ENCODE data around the gene DPP6. TPM values are rescaled to one million over a fixed set of nuclear protein-coding genes. Genes with fewer than 3 reads are reported as not detected.

DPP6 gene
- total RNA-seq, 2 experiments from 2014 or later = not detected

DNA sequence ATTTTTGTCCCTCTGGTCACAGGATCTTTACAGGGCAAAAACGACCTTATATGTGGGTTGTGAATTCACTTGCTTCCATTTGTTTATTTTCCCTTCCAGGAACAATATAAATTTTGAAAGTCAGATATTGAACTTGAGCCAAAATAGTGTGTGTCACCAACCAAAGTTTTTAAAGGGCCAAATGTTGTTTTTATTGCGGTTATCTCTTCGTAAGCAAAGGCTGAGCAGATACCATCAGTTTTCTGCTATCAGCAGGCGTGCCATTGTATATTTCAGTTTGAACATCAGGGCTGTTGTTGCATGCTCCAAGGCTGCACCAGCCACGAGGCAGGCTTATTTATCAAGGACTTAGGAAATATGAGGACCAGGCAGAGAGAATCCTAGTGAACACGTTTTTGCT lies 790.4 kb downstream of the DPP6 start:
- TF ChIP-seq, protein P1, sequence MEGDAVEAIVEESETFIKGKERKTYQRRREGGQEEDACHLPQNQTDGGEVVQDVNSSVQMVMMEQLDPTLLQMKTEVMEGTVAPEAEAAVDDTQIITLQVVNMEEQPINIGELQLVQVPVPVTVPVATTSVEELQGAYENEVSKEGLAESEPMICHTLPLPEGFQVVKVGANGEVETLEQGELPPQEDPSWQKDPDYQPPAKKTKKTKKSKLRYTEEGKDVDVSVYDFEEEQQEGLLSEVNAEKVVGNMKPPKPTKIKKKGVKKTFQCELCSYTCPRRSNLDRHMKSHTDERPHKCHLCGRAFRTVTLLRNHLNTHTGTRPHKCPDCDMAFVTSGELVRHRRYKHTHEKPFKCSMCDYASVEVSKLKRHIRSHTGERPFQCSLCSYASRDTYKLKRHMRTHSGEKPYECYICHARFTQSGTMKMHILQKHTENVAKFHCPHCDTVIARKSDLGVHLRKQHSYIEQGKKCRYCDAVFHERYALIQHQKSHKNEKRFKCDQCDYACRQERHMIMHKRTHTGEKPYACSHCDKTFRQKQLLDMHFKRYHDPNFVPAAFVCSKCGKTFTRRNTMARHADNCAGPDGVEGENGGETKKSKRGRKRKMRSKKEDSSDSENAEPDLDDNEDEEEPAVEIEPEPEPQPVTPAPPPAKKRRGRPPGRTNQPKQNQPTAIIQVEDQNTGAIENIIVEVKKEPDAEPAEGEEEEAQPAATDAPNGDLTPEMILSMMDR (IDR thresholded peaks at IDR 0.05) = no peak
- ChIA-PET CTCF (no interaction called here), POLR2A (no interaction called here)
- ATAC-seq (ENCODE audit: poor library complexity) (no peak), DNase-seq (no peak)
- Mint-ChIP-seq H3K36me3 (ENCODE audit: low read depth) (no peaks in the 10 kb centered on the region), H3K9me3 (peaks cover under 1% of the 10 kb centered on the region), H3K4me3 (no peak overlapping the region), H3K27me3 (peaks cover 29% of the 10 kb centered on the region), H3K4me1 (ENCODE audit: low read depth) (no peaks in the 10 kb centered on the region), H3K27ac (no peak overlapping the region)
- intact Hi-C loops (cut with DNase I, micrococcal nuclease) = no loop called here
- H3K27ac ChIP-seq (ENCODE audit: low read depth in 1 of 2, low read length in 2 of 2) = no peak overlapping the region
- no peak overlapping the region for H3K4me3 ChIP-seq (ENCODE audit: low read length)
- H3K27me3 ChIP-seq (ENCODE audit: control insufficient read depth in 1 of 2, insufficient read depth in 2 of 2, low read length in 2 of 2) = peaks cover 0 to 16% of the 10 kb centered on the region in 2 experiments
- no peaks in the 10 kb centered on the region for H3K36me3 ChIP-seq (ENCODE audit: insufficient read depth, low read length)
- no peaks in the 10 kb centered on the region for H3K4me1 ChIP-seq (ENCODE audit: insufficient read depth, low read length)
- H3K9me3 ChIP-seq (ENCODE audit: control insufficient read depth in 1 of 2, insufficient read depth in 1 of 2, low read length in 2 of 2) = peaks cover 0 to 6% of the 10 kb centered on the region in 2 experiments

DNA sequence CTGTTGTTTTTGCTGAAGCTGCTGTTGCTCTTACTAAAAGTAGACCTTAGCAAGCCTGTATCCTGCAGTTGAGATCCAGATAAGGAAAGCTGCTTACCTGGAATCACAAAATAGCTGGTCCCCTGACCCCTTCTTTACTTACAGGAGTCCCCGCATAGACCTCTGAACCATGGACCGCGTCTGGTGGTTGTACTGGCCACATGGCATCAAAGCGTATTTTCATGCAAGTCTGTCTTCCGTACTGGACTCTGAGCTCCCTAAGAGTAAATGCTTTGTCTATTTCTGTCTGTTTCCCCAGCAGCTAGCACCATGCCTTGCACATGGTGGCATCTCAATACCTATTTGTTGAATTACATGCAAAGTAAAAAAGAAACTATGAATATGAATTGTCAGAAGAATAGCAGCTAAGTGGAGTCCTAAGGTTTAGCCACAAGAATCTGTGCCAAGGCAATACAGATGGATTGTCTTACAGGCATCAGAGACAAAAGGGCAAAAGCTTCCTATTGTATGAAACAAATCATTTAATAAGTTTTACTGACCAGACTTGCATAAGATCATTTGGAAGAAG lies 791.6 kb downstream of the DPP6 start:
- Histone ChIP-seq H3K36me3 (ENCODE audit: insufficient read depth, low read length) (no peaks in the 10 kb centered on the region), H3K4me1 (ENCODE audit: insufficient read depth, low read length) (no peaks in the 10 kb centered on the region), H3K4me3 (ENCODE audit: low read length) (no peak overlapping the region), H3K27ac (ENCODE audit: low read depth in 1 of 2, low read length in 2 of 2) (no peak overlapping the region), H3K27me3 (ENCODE audit: control insufficient read depth in 1 of 2, insufficient read depth in 2 of 2, low read length in 2 of 2) (peaks cover 0 to 16% of the 10 kb centered on the region in 2 experiments), H3K9me3 (ENCODE audit: control insufficient read depth in 1 of 2, insufficient read depth in 1 of 2, low read length in 2 of 2) (peaks cover 0 to 3% of the 10 kb centered on the region in 2 experiments)
- Mint-ChIP-seq H3K9me3 (peaks cover 5% of the 10 kb centered on the region), H3K27me3 (peaks cover 40% of the 10 kb centered on the region), H3K4me1 (ENCODE audit: low read depth) (no peaks in the 10 kb centered on the region), H3K36me3 (ENCODE audit: low read depth) (no peaks in the 10 kb centered on the region), H3K27ac (no peak overlapping the region), H3K4me3 (no peak overlapping the region)
- intact Hi-C loops (cut with DNase I, micrococcal nuclease) = no loop called here
- ATAC-seq (ENCODE audit: poor library complexity) (no peak), DNase-seq (no peak)
- ChIA-PET POLR2A (no interaction called here), CTCF (no interaction called here)
- TF ChIP-seq, protein P1 (IDR thresholded peaks at IDR 0.05) = no peak

DNA sequence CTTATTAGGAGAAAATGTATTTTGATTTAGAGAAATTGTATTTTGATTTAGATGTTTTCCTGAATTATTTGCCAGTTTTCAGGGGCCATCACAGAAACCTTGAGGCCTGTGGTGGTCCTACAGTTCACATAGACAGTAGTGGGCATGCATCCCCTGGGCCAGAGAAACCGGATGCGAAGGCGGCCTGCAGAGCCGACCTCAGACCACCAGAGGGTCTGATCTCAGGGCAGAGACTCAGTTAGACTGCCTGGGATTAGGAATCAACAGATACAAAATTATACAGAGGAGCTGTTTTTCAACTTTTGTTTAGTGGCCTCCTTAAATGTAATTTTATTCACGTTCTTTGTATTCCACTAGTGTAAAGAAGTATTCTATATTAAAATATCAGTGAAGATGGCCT lies 792.3 kb downstream of the DPP6 start:
- DNase-seq (no peak), ATAC-seq (ENCODE audit: poor library complexity) (no peak)
- H3K27ac Mint-ChIP-seq = no peak overlapping the region
- H3K4me3 Mint-ChIP-seq = no peak overlapping the region
- Histone ChIP-seq H3K4me1 (ENCODE audit: insufficient read depth, low read length) (no peaks in the 10 kb centered on the region), H3K36me3 (ENCODE audit: insufficient read depth, low read length) (no peaks in the 10 kb centered on the region), H3K9me3 (ENCODE audit: control insufficient read depth in 1 of 2, insufficient read depth in 1 of 2, low read length in 2 of 2) (peaks cover 0 to 3% of the 10 kb centered on the region in 2 experiments), H3K27me3 (ENCODE audit: control insufficient read depth in 1 of 2, insufficient read depth in 2 of 2, low read length in 2 of 2) (peaks cover 0 to 13% of the 10 kb centered on the region in 2 experiments), H3K27ac (ENCODE audit: low read depth in 1 of 2, low read length in 2 of 2) (no peak overlapping the region), H3K4me3 (ENCODE audit: low read length) (no peak overlapping the region)
- ChIA-PET POLR2A (no interaction called here), CTCF (interaction anchor here (1.0 kb wide), 1 partner anchor 11 kb away, joined by 3 read pairs; no protein-coding TSS in a partner anchor)
- TF ChIP-seq, protein P1 (IDR thresholded peaks at IDR 0.05) = no peak
- H3K27me3 Mint-ChIP-seq = peaks cover 44% of the 10 kb centered on the region
- H3K4me1 Mint-ChIP-seq (ENCODE audit: low read depth) = no peaks in the 10 kb centered on the region
- H3K9me3 Mint-ChIP-seq = peaks cover 5% of the 10 kb centered on the region
- no peaks in the 10 kb centered on the region for H3K36me3 Mint-ChIP-seq (ENCODE audit: low read depth)
- intact Hi-C loops (cut with DNase I, micrococcal nuclease) = no loop called here

Measured in CD4-positive, alpha-beta T cell (primary cell).